Tibial nerve (tissue), 4 donors: ENCODE data around the gene TOM1L2. TPM values are rescaled to one million over a fixed set of nuclear protein-coding genes. Genes with fewer than 3 reads are reported as not detected.

Source experiments
- DNase-seq, 2 donors: peaks; one replicate each; pipeline ENCODE4 v3.0.0-alpha.2; 2019; ENCODE audit warnings: low spot score in 2 of 2
- H3K27ac ChIP-seq, 4 donors: fragments of 200-600 bp; sonication (generic) in 3 of 4; one replicate each; pipeline ENCODE4 v1.5.1; 2017 to 2019; ENCODE audit warnings: mild to moderate bottlenecking in 1 of 4
- H3K27me3 ChIP-seq, 2 donors: fragments of 200-600 bp; sonication (generic) in 1 of 2; one replicate each; pipeline versions ENCODE4 v1.5.1 to v1.6.0; 2017 to 2019
- H3K36me3 ChIP-seq, 3 donors: fragments of 200-600 bp; sonication (generic); one replicate each; pipeline ENCODE4 v1.5.1; 2018 to 2019
- H3K4me1 ChIP-seq, 4 donors: fragments of 200-600 bp; sonication (generic) in 3 of 4; one replicate each; pipeline ENCODE4 v1.5.1; 2017 to 2019
- H3K4me3 ChIP-seq, 4 donors: fragments of 200-600 bp; sonication (generic) in 3 of 4; one replicate each; pipeline ENCODE4 v1.5.1; 2017 to 2019; ENCODE audit warnings: mild to moderate bottlenecking in 1 of 4, moderate library complexity in 1 of 4
- H3K9me3 ChIP-seq, 4 donors: fragments of 200-600 bp; sonication (generic) in 3 of 4; one replicate each; pipeline ENCODE4 v1.5.1; 2017 to 2019
- CTCF ChIP-seq, 5 experiments: fragments of 200-600 bp in 3 of 5; fragments of 450-650 bp in 2 of 5; sonication (generic) in 3 of 5; IDR thresholded peaks; one replicate each; pipeline ENCODE4 v1.5.1; 2016 to 2019; ENCODE audit warnings: antibody characterized with exemption in 5 of 5, mild to moderate bottlenecking in 3 of 5, moderate library complexity in 2 of 5
- EP300 ChIP-seq, 2 donors: sonication (generic); formaldehyde crosslinking; IDR thresholded peaks; one replicate each; pipeline ENCODE4 v1.6.1; 2017; ENCODE audit warnings: antibody characterized with exemption in 2 of 2, mild to moderate bottlenecking in 1 of 2
- POLR2A ChIP-seq, 2 donors: fragments of 450-650 bp; IDR thresholded peaks; one replicate each; pipeline ENCODE4 v1.6.1; 2017; ENCODE audit warnings: antibody characterized with exemption in 2 of 2, mild to moderate bottlenecking in 2 of 2, moderate library complexity in 2 of 2
- WGBS, 2 donors: methylation state at CpG; one replicate each; pipeline ENCODE4 v1.1.5; 2018; 5-methylcytosine and 5-hydroxymethylcytosine counted together
- total RNA-seq, 4 donors: library from RNA; depleted of rRNA; stranded (reverse); fragments of >200 nt; gene quantifications; one replicate each; pipeline ENCODE4 v1.1.0, GENCODE V29; 2016

Gene TOM1L2
- total RNA-seq, 4 donors from 2014 or later, result 83.4 to 109 (median 96.8) TPM

- H3K4me1 ChIP-seq, result peaks cover 0 to 97% (median 56%) of the 10 kb centered on the region in 4 donors
- no peak overlapping the region for H3K4me3 ChIP-seq
- no peaks in the 10 kb centered on the region for H3K27me3 ChIP-seq
- WGBS, 2 donors, result 44 to 50% methylated on average over 3 of the region's 3 CpGs
- H3K36me3 ChIP-seq, result no peaks in the 10 kb centered on the region
- H3K9me3 ChIP-seq, result no peaks in the 10 kb centered on the region
- no peak for DNase-seq
- H3K27ac ChIP-seq, result peak overlapping the region in 2 of 4 donors; percentile 83 to 86
- no peak for TF ChIP-seq EP300 (IDR thresholded peaks at IDR 0.05)
- no peak for TF ChIP-seq POLR2A (IDR thresholded peaks at IDR 0.05)
- TF ChIP-seq CTCF (IDR thresholded peaks at IDR 0.05), result no peak
Observed at GRCh38 chr17:17934806-17935205, 37.4 kb downstream of the TOM1L2 start.

GRCh38 chr17:17934214-17934613, 38.0 kb downstream of the TOM1L2 start:
- Histone ChIP-seq H3K27me3 (no peaks in the 10 kb centered on the region), H3K9me3 (no peaks in the 10 kb centered on the region), H3K36me3 (no peaks in the 10 kb centered on the region), H3K4me3 (no peak overlapping the region), H3K4me1 (peaks cover 0 to 98% (median 59%) of the 10 kb centered on the region in 4 donors), H3K27ac (peak overlapping the region in 3 of 4 donors; percentile 15 to 86 (median 83))
- no peak for TF ChIP-seq POLR2A (IDR thresholded peaks at IDR 0.05)
- TF ChIP-seq CTCF (IDR thresholded peaks at IDR 0.05), result no peak
- TF ChIP-seq EP300 (IDR thresholded peaks at IDR 0.05), result no peak
- no peak for DNase-seq
- 59 to 63% methylated on average over 2 of the region's 2 CpGs for WGBS, 2 donors

GRCh38 chr17:17933775-17934174, 38.4 kb downstream of the TOM1L2 start:
- Histone ChIP-seq H3K9me3 (no peaks in the 10 kb centered on the region), H3K27me3 (no peaks in the 10 kb centered on the region), H3K4me3 (no peak overlapping the region), H3K36me3 (no peaks in the 10 kb centered on the region), H3K4me1 (peaks cover 0 to 98% (median 62%) of the 10 kb centered on the region in 4 donors), H3K27ac (peak overlapping the region in 3 of 4 donors; percentile 15 to 86 (median 83))
- TF ChIP-seq EP300 (IDR thresholded peaks at IDR 0.05), result no peak
- TF ChIP-seq POLR2A (IDR thresholded peaks at IDR 0.05), result no peak
- no peak for TF ChIP-seq CTCF (IDR thresholded peaks at IDR 0.05)
- DNase-seq, result no peak

- 53 to 75% methylated on average over 2 of the region's 2 CpGs for WGBS, 2 donors
- H3K27ac ChIP-seq, result peak overlapping the region in 2 of 4 donors; percentile 83 to 93
- H3K9me3 ChIP-seq, result no peaks in the 10 kb centered on the region
- H3K4me1 ChIP-seq, result peaks cover 7 to 98% (median 55%) of the 10 kb centered on the region in 4 donors
- no peaks in the 10 kb centered on the region for H3K36me3 ChIP-seq
- no peak for DNase-seq
- H3K27me3 ChIP-seq, result no peaks in the 10 kb centered on the region
- TF ChIP-seq POLR2A (IDR thresholded peaks at IDR 0.05) (no peak), CTCF (IDR thresholded peaks at IDR 0.05) (no peak), EP300 (IDR thresholded peaks at IDR 0.05) (no peak)
- H3K4me3 ChIP-seq, result no peak overlapping the region
Observed at GRCh38 chr17:17931159-17931558, 41.0 kb downstream of the TOM1L2 start.

GRCh38 chr17:17930674-17931073, 41.5 kb downstream of the TOM1L2 start:
- Histone ChIP-seq H3K36me3 (no peaks in the 10 kb centered on the region), H3K27ac (peak overlapping the region in 2 of 4 donors; percentile 83 to 93)
- no peak for TF ChIP-seq CTCF (IDR thresholded peaks at IDR 0.05)
- TF ChIP-seq POLR2A (IDR thresholded peaks at IDR 0.05), result no peak
- TF ChIP-seq EP300 (IDR thresholded peaks at IDR 0.05), result no peak

More at GRCh38 chr17:17930674-17931073, 41.5 kb downstream of the TOM1L2 start:
- Histone ChIP-seq H3K27me3 (no peaks in the 10 kb centered on the region), H3K9me3 (no peaks in the 10 kb centered on the region), H3K4me3 (no peak overlapping the region), H3K4me1 (peaks cover 7 to 98% (median 52%) of the 10 kb centered on the region in 4 donors)
- DNase-seq, result no peak
